ENCODE results near the gene SMIM10. TPM values are rescaled to one million over a fixed set of nuclear protein-coding genes. Genes with fewer than 3 reads are reported as not detected.
"Not testable (repeated sequence)": the region's sequence is repeated elsewhere in the genome, so short reads cannot be mapped to it uniquely, and the experiment has no call there.

The SMIM10 gene
- total RNA-seq, 1 donor: 8.0 TPM

GRCh38 chrX:135024526-135024925, 33.7 kb downstream of the SMIM10 start:
- no peak overlapping the region for H3K27ac ChIP-seq (ENCODE audit: low read depth, low read length)
- peaks cover 6% of the 10 kb centered on the region for H3K79me2 ChIP-seq (ENCODE audit: insufficient read depth, low read length)
- TF ChIP-seq CTCF (IDR thresholded peaks at IDR 0.05; ENCODE audit: extremely low read depth, low read depth, low read length): no peak
- no peaks in the 10 kb centered on the region for H3K9me3 ChIP-seq (ENCODE audit: low read depth, low read length)
- no peaks in the 10 kb centered on the region for H3K27me3 ChIP-seq (ENCODE audit: insufficient read depth, low read length)
- H4K20me1 ChIP-seq (ENCODE audit: insufficient read depth, low read length): no peaks in the 10 kb centered on the region
- no peak overlapping the region for H3K4me3 ChIP-seq (ENCODE audit: insufficient read depth, low read length)
- no peaks in the 10 kb centered on the region for H3K36me3 ChIP-seq (ENCODE audit: insufficient read depth, low read length)
- no peak for DNase-seq (ENCODE audit: insufficient read length, low spot score, missing footprints)
- H3K4me2 ChIP-seq (ENCODE audit: insufficient read depth, low read length): no peak overlapping the region
- peaks cover 10% of the 10 kb centered on the region for H3K4me1 ChIP-seq (ENCODE audit: insufficient read depth, low read length)
- no peak overlapping the region for H2AFZ ChIP-seq (ENCODE audit: low read length)

- peaks cover 14% of the 10 kb centered on the region for H3K79me2 ChIP-seq (ENCODE audit: insufficient read depth, low read length)
- not testable (repeated sequence) for H3K4me3 ChIP-seq (ENCODE audit: insufficient read depth, low read length)
These were observed 39.6 kb downstream of the SMIM10 start for GRCh38 chrX:135030207-135030963.

GRCh38 chrX:135041149-135042123, 50.6 kb downstream of the SMIM10 start:
- H3K27ac ChIP-seq (ENCODE audit: low read depth, low read length); H3K79me2 ChIP-seq (ENCODE audit: insufficient read depth, low read length); H2AFZ ChIP-seq (ENCODE audit: low read length); DNase-seq (ENCODE audit: insufficient read length, low spot score, missing footprints); H3K4me2 ChIP-seq (ENCODE audit: insufficient read depth, low read length); H3K4me1 ChIP-seq (ENCODE audit: insufficient read depth, low read length); H3K36me3 ChIP-seq (ENCODE audit: insufficient read depth, low read length); H3K4me3 ChIP-seq (ENCODE audit: insufficient read depth, low read length); H3K27me3 ChIP-seq (ENCODE audit: insufficient read depth, low read length); H4K20me1 ChIP-seq (ENCODE audit: insufficient read depth, low read length); H3K9me3 ChIP-seq (ENCODE audit: low read depth, low read length): not testable (repeated sequence)

More at GRCh38 chrX:135030207-135030963, 39.6 kb downstream of the SMIM10 start:
- H3K9me3 ChIP-seq (ENCODE audit: low read depth, low read length); H3K4me2 ChIP-seq (ENCODE audit: insufficient read depth, low read length); DNase-seq (ENCODE audit: insufficient read length, low spot score, missing footprints); H4K20me1 ChIP-seq (ENCODE audit: insufficient read depth, low read length); H3K27me3 ChIP-seq (ENCODE audit: insufficient read depth, low read length); H3K27ac ChIP-seq (ENCODE audit: low read depth, low read length); H2AFZ ChIP-seq (ENCODE audit: low read length); H3K4me1 ChIP-seq (ENCODE audit: insufficient read depth, low read length): not testable (repeated sequence)
- H3K36me3 ChIP-seq (ENCODE audit: insufficient read depth, low read length): peaks cover 11% of the 10 kb centered on the region

Other genes starting within 250 kb of the SMIM10 start
- 4.1 and 4.7 TPM in 2 replicates for gene PABIR2, start 193.8 kb upstream of the SMIM10 start, total RNA-seq
- gene MOSPD1, start 75.7 kb upstream of the SMIM10 start, total RNA-seq: 43.3 and 46.0 TPM in 2 replicates
- gene RTL8B, start 31.6 kb downstream of the SMIM10 start, total RNA-seq: 8.0 and 10.6 TPM in 2 replicates
- gene RTL8C, start 41.4 kb downstream of the SMIM10 start, total RNA-seq: 35.9 and 37.6 TPM in 2 replicates
- gene RTL8A, start 61.1 kb downstream of the SMIM10 start, total RNA-seq: 6.2 and 9.1 TPM in 2 replicates
- gene SMIM10L2B, start 107.7 kb downstream of the SMIM10 start, total RNA-seq: 1.8 and 2.5 TPM in 2 replicates
- not detected in 2 replicates for gene ETDB, start 129.5 kb downstream of the SMIM10 start, total RNA-seq
- not detected in 2 replicates for gene CT55, start 180.4 kb downstream of the SMIM10 start, total RNA-seq

Data from osteoblast (primary cell).